ENCODE data around the gene HPS4. TPM values are rescaled to one million over a fixed set of nuclear protein-coding genes. Genes with fewer than 3 reads are reported as not detected.

The HPS4 gene
- total RNA-seq, 4 donors from 2014 or later: 21.9 to 28.5 (median 24.5) TPM

DNA sequence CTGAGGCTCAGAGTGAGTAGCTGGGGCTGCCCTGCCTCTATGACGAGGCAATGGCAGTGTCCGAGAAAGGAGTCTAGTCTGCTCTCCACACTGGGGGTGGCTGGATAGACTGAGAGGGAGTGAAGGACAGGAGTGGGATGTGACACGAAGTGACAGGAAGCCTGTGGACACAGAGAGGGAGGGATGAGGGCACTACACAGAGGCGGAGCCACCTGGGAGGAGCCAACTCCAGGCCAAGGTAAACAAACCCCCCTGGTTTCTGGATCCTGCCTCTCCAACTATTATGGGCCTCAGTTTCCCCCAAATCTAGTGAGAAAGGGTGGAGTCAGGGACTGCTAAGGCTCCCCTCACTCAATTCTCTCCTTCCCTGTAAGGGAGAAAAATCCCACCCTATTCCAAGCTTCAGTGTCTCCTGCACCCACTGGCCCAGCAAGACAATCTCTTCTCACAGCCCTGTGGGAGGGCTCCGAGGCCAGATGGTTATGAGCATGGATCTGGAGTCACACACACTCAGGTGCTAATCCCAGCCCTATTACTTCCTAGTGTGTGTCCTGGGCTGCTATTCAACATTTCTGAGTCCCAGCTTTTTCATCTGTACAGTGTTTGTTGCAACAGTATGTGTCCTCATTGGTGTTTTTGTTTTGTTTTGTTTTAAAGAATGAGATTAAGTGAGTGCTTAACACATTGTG, 29.6 kb downstream of the HPS4 start:
- WGBS, 2 donors: 84 to 85% methylated on average over 4 to 5 of the region's 5 CpGs
- H3K27me3 ChIP-seq: no peaks in the 10 kb centered on the region

DNA sequence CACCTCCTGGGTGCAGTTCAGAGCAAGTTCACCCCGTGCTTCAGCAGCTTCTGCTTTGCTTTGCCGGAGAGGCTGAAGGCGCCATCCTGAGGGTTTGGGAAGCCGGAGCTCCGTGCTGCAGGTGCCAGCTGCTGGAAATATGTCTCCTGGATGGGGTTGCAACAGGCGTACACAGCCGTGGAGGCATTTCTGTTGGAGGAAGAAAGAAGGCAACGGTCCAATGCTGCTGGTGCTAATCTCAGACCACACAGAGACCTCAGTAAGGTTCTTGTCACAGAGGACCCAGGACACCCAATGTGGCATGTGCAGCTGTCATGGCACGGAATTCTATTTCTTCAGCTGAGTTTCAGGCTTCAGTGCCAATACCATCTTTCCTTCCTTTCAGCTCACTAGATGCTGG, 30.4 kb downstream of the HPS4 start:
- Histone ChIP-seq H3K27me3 (no peaks in the 10 kb centered on the region), H3K4me1 (peaks cover 0 to 6% (median 0%) of the 10 kb centered on the region in 3 donors), H3K27ac (no peak overlapping the region), H3K36me3 (peaks cover 0 to 79% (median 22%) of the 10 kb centered on the region in 3 donors), H3K9me3 (no peaks in the 10 kb centered on the region), H3K4me3 (no peak overlapping the region)
- TF ChIP-seq, protein P1, sequence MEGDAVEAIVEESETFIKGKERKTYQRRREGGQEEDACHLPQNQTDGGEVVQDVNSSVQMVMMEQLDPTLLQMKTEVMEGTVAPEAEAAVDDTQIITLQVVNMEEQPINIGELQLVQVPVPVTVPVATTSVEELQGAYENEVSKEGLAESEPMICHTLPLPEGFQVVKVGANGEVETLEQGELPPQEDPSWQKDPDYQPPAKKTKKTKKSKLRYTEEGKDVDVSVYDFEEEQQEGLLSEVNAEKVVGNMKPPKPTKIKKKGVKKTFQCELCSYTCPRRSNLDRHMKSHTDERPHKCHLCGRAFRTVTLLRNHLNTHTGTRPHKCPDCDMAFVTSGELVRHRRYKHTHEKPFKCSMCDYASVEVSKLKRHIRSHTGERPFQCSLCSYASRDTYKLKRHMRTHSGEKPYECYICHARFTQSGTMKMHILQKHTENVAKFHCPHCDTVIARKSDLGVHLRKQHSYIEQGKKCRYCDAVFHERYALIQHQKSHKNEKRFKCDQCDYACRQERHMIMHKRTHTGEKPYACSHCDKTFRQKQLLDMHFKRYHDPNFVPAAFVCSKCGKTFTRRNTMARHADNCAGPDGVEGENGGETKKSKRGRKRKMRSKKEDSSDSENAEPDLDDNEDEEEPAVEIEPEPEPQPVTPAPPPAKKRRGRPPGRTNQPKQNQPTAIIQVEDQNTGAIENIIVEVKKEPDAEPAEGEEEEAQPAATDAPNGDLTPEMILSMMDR (IDR thresholded peaks at IDR 0.05): no peak
- TF ChIP-seq POLR2A (IDR thresholded peaks at IDR 0.05): no peak
- WGBS, 2 donors: 88 to 91% methylated on average over 7 to 8 of the region's 9 CpGs
- intact Hi-C loops (cut with DNase I): no loop called here
- no peak for DNase-seq

More for the DNA sequence above, 29.6 kb downstream of the HPS4 start:
- H3K4me3 ChIP-seq: no peak overlapping the region
- H3K4me1 ChIP-seq: peaks cover 0 to under 1% (median 0%) of the 10 kb centered on the region in 3 donors
- H3K9me3 ChIP-seq: no peaks in the 10 kb centered on the region
- H3K27ac ChIP-seq: no peak overlapping the region
- no peak for TF ChIP-seq POLR2A (IDR thresholded peaks at IDR 0.05)
- TF ChIP-seq, protein P1 (IDR thresholded peaks at IDR 0.05): no peak
- H3K36me3 ChIP-seq: peaks cover 0 to 87% (median 22%) of the 10 kb centered on the region in 3 donors
- intact Hi-C loops (cut with DNase I): no loop called here
- no peak for DNase-seq

DNA sequence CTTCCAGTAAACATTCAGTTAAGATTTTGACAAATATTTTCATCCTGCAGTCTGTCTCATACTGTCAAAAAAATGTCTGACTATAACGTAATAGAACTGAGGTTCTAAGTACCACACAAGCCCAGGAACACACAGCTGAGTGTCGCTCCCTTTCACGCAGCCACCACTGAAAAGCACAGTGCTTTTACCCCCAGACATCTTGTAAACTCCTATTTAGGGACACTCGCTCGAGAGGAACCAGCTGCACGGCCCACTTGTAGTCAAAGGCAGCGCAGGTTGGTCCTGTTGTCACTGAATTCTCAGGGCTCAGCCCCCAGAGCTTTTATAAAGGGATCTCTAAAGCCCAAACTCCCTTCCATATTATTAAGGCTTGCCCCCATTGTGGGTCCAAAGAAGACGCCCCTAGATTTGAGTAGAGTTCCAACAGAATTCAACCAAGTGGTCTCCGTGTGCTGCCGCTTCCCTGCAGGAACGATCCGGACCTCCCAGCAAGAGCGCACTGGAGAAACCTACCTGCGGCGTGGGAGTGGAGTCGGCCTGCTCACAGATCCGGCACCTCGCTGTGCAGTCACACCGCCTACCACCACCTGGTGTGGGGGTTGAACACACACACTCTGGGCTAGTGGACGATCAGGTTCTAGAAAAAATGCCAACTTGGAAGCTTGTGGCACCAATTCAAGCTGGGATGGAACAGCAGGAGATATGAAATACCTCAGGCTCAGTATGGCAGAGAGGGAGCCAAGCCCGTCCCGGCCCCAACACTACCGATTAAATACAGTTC, 31.2 kb downstream of the HPS4 start:
- DNase-seq: no peak
- Histone ChIP-seq H3K4me1 (peaks cover 0 to 6% (median 0%) of the 10 kb centered on the region in 3 donors), H3K36me3 (peaks cover 0 to 71% (median 16%) of the 10 kb centered on the region in 3 donors), H3K9me3 (no peaks in the 10 kb centered on the region), H3K27me3 (no peaks in the 10 kb centered on the region), H3K27ac (no peak overlapping the region), H3K4me3 (no peak overlapping the region)
- no peak for TF ChIP-seq POLR2A (IDR thresholded peaks at IDR 0.05)
- TF ChIP-seq, protein P1 (IDR thresholded peaks at IDR 0.05): no peak
- intact Hi-C loops (cut with DNase I): no loop called here
- 93 to 95% methylated on average over 10 to 19 of the region's 23 CpGs for WGBS, 2 donors

GRCh38 chr22:26450453-26451185, 33.0 kb downstream of the HPS4 start:
- no peaks in the 10 kb centered on the region for H3K9me3 ChIP-seq
- TF ChIP-seq POLR2A (IDR thresholded peaks at IDR 0.05): no peak
- TF ChIP-seq, protein P1 (IDR thresholded peaks at IDR 0.05): no peak
- intact Hi-C loops (cut with DNase I): no loop called here
- H3K4me3 ChIP-seq: no peak overlapping the region
- H3K27me3 ChIP-seq: no peaks in the 10 kb centered on the region
- H3K36me3 ChIP-seq: peaks cover 0 to 53% (median 13%) of the 10 kb centered on the region in 3 donors
- no peak for DNase-seq
- H3K27ac ChIP-seq: no peak overlapping the region
- H3K4me1 ChIP-seq: peaks cover 0 to 6% (median 0%) of the 10 kb centered on the region in 3 donors
- WGBS, 2 donors: 80% methylated on average over 7 to 8 of the region's 9 CpGs
